CD4-positive, alpha-beta T cell treated with Interferon alpha-2 for 1 hour (primary cell): ENCODE data around the gene SETD7.
A peak's percentile ranks its signal among the peaks of the same experiment; 100 is the strongest.

Source experiments
- DNase-seq, 2 donors: peaks; one replicate each; pipeline ENCODE4 v3.0.0-alpha.2; 2020 to 2022

SETD7 gene

GRCh38 chr4:139568206-139568955, 12.4 kb upstream of the SETD7 start:
- no peak for DNase-seq

DNA sequence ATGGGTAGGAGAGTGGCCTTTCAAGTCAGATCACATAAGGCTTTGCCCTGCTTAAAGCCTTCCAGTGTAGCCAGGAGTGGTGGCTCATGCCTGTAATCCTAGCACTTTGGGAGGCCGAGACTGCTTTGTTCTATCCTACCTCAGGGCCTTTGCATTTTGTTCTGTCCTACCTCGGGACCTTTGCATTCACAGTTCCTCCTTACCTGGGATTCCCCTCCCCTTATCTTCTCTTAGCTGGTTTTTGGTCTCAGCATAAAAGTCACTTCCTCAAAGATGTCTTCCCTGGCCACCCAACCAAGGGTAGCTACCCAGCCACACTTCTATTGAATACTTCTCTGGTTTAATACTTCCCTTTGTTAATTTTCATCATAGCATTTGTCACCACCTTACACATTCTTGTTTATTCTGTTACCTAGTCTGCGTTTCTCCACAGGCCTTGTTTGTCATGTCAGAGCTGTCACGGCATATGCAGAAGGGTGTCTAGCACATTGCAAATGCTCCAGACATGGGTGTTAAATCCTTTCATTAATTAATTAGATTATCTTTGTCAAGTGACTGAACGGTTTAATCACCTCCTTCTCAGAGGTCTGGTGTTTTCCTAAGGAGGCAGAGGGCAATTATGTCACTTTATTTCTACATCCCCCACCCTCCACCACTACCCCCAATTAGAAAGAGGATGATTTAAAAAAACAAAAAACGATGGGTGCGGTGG, 11.3 kb upstream of the SETD7 start:
- no peak for DNase-seq

DNA sequence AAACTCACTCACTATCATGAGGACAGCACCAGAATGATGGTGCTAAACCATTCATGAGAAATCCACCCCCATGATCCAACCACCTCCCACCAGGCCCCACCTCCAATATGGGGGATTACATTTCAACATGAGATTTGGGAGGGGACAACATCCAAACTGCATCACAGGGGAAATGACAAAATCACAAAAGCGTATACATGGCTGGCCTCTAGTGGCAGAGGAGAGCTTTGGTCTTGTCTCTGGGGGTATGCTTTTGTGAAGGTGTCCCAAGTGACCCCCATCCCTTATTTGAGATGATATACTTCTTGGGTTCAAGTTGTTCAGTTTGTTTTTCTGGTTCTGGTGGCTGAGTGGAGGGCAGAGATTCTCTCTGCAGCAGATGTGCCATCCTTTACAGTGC, 8.5 kb upstream of the SETD7 start:
- peak in 1 of 2 donors; percentile 23 for DNase-seq

DNA sequence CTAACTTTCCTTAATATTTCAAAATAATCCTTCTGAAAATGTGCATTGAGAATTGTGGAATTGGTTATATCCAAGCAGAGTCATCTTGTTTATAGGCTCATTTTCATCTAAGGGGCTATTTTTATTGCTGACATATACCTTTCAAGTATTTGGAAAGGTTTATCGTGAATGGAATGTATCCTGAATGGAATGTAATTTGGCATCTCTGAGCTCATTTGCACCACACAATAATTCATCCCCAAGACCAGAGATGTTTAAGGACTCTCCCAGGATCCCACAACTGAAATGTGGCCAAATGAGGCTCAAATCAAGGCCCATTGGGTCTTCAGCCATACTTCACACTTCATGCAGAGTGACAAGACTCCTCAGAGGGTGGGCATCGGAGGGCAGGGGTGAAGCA, 7.5 kb upstream of the SETD7 start:
- no peak for DNase-seq

- DNase-seq = no peak
Measured at GRCh38 chr4:139562839-139563238, 6.8 kb upstream of the SETD7 start.

GRCh38 chr4:139562067-139562684, 6.2 kb upstream of the SETD7 start:
- DNase-seq = no peak

DNA sequence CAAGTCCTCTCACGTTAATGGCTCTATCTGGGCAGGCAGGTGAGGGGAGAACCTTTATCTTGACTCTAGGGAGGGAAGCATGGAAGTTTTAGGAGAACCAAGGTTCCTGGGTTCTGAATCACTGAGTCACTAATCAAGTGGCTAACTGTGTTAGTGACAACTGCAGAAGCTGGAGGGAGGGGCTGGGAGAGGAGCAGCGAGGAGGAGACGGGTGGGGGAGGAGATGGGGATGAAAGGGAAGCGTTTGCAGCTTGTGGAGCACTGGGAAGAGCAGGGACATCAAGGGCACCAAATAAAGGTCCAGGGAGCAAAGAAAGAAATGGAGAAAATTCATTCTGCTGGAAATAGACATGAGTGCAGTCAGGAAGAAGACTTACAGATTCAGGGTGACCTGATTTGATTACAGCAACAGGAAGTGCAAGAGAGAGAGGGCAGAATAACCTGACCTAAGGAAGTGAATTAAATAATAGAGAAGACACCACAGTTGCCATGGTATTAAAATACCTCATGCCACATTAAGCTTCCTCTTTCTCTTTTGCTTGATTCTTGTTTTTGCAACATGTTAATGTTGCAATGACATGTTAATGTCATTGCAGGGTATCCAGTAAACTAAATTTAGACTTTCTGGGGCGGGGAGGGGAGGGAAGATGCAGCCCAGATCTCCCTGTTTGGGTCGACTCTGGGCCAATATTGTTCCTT, 4.5 kb upstream of the SETD7 start:
- DNase-seq = peak; percentile 39 to 69

DNA sequence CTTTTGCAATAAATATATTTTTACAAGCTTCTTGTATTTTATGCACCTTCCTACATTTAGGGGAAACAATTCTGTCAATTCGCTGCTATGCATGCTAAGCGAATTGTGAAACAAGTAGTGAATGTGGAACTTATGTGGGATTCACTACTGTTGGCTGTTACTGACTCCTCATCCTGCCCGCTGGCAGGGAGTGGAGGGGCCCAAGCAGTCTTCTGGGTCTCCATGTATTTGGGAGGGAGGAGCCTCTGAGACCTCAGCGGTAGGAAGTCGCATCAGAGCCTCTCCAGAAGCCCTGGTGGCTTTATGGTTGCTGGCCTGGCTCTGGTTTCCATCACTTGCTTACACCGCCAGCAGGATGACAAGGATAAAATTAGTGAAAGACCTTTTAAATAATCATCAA, 3.7 kb upstream of the SETD7 start:
- no peak for DNase-seq

DNA sequence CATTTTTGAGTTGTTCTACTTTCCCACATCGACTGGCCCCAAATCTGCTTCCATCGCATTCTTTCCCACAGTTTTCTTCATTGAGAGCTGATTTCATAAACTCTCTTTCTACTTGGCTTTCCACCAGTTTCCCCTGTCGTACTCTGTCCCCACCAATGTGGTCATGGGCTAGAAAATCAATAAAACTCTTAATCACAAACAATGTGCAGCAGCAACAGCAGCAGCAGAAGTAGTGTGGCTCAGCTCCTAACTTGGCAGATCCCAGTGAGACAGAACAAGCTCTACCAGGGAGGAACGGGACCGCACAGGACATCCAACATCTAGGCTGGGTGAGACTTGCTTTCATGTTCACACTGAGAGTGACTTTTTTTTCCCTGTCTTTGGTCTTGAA, 3.1 kb upstream of the SETD7 start:
- DNase-seq = no peak

- no peak for DNase-seq
Measured at GRCh38 chr4:139558235-139559088, 2.4 kb upstream of the SETD7 start.

- no peak for DNase-seq
Measured at GRCh38 chr4:139557556-139558110, 1.6 kb upstream of the SETD7 start.

DNA sequence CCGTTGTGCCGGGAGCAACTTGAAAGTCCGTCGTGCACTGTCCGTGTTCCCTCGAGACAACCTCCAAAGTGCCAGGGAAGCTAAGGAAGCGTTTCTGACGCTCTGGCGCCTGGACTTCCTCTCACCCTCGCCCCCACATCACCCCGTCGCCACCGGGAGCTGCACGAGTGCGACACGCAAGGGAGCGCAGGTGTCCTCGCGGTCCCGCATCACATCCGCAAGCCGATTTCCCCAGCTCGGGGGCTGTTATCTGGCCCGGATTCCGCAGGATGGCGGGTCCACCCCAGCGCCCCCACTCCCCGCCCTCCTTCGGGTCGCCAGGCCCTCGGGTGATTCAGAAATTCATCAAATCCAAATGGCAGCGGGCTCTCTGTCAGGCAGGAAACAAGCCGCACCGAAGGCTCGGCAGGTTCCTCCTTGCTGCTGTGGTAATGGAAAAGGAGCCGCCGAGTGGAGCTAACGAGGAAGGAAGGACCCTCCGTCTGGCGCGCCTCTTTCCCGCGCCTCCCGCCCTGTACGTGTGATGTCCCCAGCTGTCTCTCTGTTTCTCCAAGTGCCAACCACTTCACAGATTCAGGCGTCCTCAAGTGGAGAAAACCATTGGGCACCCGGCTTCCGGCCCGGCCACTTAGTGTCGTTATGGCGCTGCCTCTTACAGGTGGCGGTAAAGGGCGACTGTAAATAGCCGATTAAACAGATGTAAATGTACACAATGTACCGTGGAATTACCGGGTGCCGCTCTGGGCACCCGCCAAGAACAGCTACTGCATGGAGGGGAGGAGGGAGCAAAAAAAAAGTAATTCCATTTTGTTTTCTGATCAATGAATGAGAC, 921 bp upstream of the SETD7 start:
- peak; percentile 61 to 69 for DNase-seq

DNA sequence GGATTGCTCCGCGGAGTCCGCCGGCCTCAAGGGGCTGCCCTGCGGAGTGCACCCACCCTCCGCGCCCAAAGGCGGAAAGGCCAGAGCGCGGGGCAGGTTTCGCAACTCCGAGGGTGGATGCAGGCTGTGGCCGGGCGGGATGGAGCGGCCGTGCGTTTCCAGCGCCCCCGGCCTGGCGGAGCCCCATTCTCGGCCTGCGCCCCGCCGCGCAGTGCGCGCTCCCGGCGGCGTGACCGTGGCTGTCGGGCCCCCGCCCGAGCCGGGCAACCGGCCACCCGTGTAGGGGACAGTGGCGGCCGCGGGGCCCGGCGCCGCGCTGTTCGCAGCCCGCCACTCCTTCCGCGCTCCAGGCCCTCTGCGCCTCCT, 331 bp downstream of the SETD7 start:
- no peak for DNase-seq

DNA sequence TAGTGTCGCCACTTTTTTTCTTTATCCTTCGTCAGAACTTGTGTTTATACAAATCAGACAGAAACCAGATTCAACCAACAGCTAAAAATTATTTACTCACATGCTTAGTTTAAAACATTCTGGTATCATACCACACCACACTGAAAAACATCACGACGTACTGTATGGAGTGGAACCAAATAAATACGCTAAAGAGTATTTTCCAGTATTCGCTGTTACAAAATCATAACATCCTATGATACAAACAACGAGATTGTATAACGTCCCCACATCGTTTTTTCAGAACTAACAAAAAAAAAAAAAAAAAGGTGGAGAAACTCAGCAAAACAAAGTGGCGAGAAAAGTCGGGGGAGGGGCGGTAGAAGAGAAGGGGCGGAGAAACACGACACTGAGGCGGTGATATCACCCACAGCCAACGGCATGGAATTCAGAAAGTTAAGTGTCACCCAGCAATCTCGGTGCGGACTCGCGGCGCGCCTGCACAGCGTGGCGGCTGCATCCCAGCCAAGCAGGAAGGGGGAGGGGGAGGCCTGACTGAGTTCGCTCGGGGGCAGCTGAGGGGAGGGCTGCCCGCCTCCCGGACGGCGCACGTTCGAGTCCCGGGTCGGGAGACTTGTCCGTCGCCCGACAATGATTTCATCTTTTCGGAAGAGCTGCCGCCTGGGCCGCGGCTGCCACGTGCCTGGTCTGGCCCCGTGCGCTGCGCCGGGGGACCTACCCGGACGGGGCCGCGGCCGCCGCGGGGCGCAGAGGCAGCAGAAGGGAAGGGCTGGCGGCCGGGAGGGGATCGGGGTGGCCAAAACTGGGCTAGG, 920 bp downstream of the SETD7 start:
- DNase-seq = peak; percentile 88 to 90

- DNase-seq = no peak
Measured at GRCh38 chr4:139554642-139554892, 1.5 kb downstream of the SETD7 start.

DNA sequence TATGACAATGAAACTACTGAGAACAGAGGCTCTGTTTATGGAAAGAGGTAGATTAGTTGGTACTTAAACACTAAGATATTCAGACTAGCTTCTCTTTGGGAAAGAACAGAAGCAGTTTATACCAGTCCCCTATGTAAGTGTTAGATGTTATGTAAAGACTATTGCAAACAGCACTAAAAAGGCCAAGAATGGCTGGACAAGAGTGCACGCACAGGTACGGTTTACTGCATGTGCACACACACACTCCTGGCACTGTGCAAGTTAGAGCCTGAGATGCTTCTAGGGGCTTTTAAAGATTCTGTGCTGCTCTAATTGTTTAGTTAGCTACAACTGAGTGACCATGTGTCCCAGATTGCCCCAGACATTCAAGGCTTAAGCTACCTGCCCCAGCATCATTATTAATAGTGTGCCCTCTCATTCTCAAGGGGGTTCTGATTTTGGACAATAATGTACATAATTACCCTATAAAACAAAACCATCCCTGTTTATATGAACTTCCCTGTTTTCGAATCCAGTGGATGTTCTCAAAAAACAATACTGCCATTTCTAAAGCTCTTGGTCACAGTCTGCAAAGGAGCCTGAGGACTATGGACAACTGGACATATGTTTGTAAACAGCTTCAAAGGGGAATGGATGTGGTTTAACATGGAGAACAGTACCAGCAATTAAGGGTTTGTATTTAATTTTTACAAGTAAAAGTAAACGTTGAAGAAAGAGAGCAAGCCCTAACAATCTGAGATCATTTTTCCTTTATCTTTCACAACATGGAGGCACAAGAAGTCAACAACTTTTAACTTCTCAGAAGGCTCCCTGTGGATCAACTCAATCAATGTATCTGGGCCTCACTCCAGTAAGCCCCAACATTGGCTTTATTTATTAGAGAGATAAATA, 2.0 kb downstream of the SETD7 start:
- DNase-seq = no peak

GRCh38 chr4:139552517-139553307, 3.3 kb downstream of the SETD7 start:
- no peak for DNase-seq

GRCh38 chr4:139550724-139551429, 5.1 kb downstream of the SETD7 start:
- no peak for DNase-seq
